DMS 273 treated with DMSO at 0.1 percent for 48 hours (cell line): ENCODE measurements around the gene PDE1A.

ENCODE experiments used
- DNase-seq: peaks from one replicate; lab custom pipeline; 2025; lab: John Stamatoyannopoulos, UW

PDE1A gene

DNA sequence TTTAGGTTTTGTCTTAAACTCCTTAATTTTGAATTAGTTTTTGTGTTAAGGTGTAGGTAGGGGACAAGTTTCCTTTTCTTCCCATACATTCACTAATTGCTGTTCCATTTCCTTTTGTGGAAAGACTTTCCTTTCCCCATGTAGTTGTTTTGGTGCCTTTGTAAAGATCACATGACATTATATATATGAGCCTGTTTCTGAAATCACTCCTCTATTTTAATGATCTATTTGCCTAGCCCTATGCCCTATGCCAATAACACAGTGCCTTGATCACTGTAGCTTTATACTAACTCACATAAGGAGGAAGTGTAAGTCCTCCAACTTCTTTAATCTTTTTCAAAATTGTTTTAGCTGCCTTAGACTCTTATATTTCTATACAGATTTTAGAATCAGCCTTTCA is 229.3 kb downstream of the PDE1A start:
- DNase-seq = no peak

DNA sequence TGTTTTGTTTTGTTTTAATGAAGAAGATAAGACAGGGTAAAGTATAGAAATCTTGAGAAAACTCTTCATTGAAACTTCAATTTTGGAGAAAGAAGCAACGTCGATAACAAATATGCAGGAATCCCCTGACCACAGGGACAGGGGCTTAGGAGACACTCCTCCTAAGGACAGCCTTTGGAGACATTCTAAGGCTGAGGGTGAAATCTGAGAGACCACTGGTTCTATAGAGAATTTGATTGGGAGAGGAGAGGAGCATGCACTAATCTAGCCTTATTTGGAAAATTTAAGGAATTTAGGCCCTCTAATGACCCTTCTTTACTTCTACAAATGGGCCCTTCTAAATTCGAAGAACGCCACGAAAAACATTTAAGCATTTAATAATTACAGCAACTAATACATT is 233.5 kb downstream of the PDE1A start:
- DNase-seq = no peak

- no peak for DNase-seq
Measured at GRCh38 chr2:182191061-182191460, 235.8 kb downstream of the PDE1A start.

DNA sequence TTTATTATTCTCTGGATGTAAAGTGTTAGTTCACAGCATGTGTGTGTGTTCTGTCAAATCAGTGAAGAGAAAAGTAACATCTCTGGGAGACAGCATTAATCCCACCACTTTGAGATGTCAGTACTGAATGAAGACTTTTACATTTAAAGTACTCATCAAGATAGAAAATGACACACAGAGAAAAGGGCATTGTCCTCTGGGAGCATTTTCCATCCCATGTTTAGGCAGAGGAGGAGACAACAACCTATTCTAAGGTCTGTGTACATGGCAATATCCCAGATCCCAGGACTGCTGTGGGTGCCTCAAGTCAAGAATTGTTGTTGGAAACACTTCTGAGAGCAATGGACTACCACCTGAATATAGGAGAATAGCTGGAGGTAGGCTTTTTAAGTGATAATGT is 239.7 kb downstream of the PDE1A start:
- no peak for DNase-seq

DNA sequence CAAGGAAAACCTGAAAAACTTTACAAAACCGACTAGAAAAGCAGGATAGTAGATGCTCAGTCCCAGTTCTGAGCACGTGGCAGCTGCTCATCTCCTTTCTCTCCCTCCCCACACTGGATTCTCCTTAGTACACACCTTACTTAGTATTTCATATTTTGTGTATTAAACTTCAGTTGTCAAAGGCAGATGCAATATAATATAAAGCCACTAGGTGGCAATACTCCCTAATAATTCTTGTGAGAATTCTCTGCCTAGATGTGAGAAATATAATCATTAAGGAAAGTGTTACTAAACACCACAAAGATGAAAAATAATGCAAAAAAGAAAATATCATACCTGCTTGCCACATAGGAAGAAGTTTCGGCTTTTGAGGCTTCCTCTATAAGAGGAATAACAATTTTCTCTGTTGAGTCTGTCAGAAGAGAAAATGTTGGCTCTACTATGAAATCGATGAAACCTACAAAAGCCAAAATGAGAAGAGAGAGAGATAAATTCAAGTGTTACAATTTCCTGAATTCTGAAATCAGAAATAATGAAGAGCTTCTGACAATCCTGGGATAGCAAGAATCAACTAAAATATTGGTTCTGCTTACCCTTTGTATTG is 240.6 kb downstream of the PDE1A start:
- DNase-seq = no peak

- no peak for DNase-seq
Measured at GRCh38 chr2:182182436-182182835, 244.4 kb downstream of the PDE1A start.

- DNase-seq = no peak
Measured at GRCh38 chr2:182181381-182181780, 245.5 kb downstream of the PDE1A start.

DNA sequence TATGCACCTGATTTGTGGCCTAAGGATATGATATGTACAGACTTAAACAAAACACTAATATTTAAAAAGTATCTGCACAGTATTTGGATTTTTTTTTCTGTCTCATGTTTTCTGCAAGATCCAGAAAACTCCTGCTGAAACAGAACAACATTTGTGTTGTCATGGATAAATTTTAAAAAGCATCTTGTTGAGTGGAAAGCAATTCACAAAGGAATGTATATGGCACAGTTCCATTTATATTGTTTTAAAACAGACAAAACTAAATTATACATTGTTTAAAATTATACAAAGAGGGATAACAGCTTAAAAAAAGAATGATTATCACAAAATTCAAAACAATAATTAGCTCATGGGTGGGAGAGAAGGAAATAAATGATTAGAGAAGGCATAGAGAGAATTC is 247.7 kb downstream of the PDE1A start:
- DNase-seq = no peak

GRCh38 chr2:182173944-182174622 is 252.8 kb downstream of the PDE1A start:
- DNase-seq = no peak

DNA sequence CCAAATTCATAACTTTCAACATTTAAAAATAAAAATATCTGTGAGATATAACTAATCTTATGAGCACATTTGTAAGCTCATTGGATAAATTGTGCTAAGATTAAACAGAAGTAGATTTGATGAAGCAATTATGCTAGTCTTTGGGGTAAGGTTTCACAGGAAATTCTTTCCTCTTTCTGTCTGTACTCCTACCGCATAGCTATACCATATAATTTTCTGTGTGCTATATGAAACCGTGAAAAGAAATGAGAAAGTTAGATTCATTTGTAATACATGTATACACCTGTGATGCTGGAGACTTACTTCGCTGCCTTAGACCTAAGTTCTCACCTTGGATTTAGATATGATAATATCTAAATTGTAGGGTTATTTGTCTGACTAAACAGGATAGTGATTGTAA is 256.5 kb downstream of the PDE1A start:
- no peak for DNase-seq

- DNase-seq = no peak
Measured at GRCh38 chr2:182167882-182168281, 259.0 kb downstream of the PDE1A start.

DNA sequence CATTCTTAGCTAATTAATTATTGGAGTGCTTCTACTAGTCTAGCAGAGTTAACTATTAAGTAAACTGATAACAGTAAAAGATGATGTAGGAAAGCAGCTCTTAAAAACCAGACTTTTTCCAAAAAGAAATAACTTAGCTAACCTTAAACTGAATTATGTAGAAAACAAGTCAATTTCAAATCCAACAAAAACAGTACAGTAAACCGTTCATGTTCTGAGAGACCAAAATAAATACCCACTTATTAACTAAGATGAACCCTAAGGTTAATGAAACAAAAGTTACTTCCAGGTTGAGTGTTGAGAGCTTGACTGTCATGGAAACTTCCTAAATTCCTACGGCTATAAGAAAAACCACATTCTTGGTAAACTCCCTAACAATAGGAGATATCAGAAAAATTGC is 260.0 kb downstream of the PDE1A start:
- no peak for DNase-seq

GRCh38 chr2:182166406-182166805 is 260.4 kb downstream of the PDE1A start:
- DNase-seq = no peak

DNA sequence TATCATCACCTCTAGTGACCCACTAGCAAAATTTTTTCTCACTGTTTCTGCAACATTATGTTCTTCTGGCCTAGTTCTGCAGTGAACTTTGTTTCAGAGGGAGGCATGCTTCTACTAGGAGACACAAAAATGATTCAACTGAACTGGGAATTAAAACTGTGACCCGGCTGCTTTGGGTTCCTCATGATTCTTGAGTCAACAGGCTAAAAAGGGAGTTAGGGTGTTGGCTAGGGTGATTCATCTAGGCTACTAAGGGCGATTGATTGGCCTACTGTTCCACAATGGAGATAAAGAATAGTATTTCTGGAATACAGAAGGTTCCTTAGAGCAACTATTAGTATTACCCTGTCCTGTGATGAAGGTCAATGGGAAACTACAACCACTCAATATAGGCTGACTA is 261.6 kb downstream of the PDE1A start:
- DNase-seq = no peak

DNA sequence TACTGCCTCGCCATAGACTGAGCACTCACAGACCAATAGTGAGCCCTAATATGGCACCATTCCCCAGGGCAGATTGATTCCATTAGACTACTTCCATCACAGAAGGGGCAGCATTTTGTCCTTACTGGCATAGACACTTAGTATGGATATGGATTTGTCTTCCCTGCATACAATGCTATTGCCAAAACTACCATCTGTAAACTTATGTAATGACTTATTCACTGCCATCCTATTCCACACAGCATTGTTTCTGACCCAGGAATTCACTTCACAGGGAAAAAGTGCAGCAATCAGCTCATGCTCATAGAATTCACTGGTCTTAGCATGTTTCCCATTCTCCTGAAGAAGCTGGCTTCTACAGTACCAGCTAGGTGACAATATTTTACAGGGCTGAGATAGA is 262.1 kb downstream of the PDE1A start:
- DNase-seq = no peak

GRCh38 chr2:182163878-182164277 is 263.0 kb downstream of the PDE1A start:
- DNase-seq = no peak

DNA sequence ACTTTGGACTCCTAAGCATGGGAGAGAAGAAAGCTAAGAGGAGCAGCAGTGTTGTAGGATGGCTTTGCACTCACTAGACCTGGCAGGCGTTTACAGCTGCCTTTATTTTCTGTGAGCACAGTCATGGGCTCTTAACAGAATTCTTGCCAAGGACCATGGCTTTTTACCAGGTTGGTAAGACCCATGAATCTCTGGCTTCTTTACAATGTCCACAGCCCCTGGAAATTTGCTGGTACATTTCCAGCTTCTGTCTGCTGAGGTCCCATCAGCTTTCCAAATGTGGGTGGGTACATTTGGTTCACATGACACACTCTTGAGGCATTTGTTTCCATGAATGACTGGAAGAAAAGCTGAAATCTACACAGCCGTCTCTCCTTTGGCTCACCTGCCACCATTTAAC is 278.5 kb downstream of the PDE1A start:
- DNase-seq = no peak

- no peak for DNase-seq
Measured at GRCh38 chr2:182144776-182145165, 282.1 kb downstream of the PDE1A start.

GRCh38 chr2:182144041-182144775 is 282.6 kb downstream of the PDE1A start:
- no peak for DNase-seq

DNA sequence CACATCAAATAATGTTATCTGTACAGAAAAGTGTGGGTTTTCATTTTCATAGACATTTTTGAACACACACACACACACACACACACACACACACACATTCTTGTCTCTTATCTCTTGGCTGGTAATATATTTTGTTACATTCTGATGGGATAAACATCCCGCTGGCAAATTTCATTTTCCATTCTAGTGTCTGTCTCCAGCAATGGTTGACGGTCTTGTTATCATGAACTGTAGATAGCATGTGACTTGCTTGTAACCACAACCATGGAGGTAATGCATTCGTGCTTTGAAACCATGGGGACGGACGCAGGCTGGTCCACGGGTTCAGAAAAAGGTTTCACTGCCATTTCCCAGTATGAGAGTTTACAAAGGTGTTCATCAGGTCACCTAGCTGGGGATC is 284.8 kb downstream of the PDE1A start:
- DNase-seq = no peak

GRCh38 chr2:182134201-182134600 is 292.6 kb downstream of the PDE1A start:
- DNase-seq = no peak

GRCh38 chr2:182133195-182133891 is 293.5 kb downstream of the PDE1A start:
- DNase-seq = no peak

DNA sequence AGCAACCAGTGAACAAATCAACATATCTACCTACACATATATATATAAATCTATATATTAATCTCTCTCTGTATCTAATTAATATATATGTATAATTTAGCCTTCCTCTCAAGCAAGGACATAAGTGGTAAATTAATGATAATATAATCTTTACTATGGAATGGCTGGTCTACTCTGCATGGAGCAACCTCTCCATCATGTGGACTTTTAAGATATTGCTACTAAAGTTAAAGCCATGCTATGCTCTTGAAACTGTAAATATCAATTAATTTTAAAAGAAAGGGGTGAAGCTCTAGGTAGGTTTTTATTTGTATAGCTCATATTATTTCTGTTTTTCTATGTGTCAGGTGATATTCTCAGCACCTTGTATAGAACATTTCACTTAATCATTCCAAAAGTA is 294.2 kb downstream of the PDE1A start:
- no peak for DNase-seq
